NCI-H2227 (cell line): ENCODE data around the gene C11orf24.

Experiments
- DNase-seq: peaks from one replicate; lab custom pipeline; 2025; ENCODE audit not compliant: unreplicated experiment; lab: John Stamatoyannopoulos, UW

C11orf24 gene

DNA sequence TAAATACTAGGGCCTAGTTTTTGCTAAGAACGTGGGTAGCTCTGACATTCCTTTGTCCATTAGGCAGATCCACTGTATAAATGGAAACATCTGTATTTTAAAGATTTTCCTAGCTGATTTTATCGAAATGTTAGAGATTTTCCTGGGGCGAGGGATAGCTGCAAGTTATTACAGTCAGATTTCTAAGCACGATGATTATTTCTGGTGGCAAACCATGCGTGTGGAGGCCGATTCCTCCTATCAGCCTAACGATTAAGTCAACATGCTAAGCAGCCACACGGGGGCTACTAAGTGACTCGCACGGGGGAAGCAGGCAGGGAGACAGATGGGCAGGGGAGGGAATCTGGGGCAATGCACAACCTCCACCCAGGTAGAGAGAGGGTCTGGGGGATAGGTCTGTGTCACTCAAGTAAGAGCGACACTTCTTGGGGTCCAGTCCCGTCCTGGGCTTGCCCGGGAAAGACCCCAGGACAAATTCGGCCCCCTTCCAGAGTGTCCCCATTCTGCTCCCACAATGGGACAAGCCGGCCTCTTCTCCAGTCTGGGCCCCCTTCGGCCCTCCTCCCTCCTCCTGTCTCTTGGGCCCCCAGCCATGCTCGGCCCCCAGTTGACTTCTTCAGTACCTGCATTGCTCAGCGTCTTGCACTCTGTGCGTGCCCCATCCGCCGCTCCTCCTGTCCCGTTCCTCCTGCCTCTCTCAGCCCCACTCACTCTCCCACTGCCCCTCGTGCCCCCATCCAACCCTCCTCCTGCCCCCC, 571 bp downstream of the C11orf24 start:
- peak; percentile 85 for DNase-seq

DNA sequence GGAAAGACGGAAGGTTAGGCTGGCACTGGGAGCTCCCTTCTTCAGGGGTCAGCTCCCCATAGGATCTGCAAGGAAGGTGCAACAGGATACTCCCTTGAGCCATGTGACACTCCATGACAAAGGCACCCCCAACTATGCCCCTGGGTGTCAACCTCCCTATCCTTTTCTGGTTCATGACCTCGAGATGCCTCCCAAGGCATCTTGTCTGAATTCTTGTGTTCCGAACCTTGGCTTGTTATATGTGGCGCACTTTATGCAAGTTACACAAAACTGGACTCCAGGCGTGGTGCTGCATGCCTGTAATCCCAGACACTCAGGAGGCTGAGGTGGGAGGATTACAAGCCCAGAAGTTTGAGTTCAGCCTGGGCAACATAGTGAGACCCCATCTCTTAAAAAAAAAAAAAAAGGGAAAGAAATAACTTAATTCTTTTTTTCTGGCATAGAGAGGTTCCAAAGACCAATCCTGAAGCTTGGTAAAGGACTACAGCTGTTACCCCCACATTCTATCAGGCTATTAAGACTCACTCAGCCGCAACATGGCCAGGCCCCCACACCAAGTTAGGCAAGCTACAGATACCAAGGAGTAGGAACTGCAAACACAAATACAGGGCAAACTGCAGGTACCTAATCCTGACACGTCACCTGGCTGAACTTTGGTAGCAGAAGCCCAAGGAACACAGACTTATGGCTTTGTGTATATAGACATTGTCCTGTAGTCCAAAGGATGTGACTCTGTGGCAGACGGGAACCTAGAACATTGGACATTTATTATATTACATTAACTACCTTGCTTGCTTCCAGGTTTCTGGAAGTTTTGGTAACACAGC, 1.4 kb downstream of the C11orf24 start:
- no peak for DNase-seq

DNA sequence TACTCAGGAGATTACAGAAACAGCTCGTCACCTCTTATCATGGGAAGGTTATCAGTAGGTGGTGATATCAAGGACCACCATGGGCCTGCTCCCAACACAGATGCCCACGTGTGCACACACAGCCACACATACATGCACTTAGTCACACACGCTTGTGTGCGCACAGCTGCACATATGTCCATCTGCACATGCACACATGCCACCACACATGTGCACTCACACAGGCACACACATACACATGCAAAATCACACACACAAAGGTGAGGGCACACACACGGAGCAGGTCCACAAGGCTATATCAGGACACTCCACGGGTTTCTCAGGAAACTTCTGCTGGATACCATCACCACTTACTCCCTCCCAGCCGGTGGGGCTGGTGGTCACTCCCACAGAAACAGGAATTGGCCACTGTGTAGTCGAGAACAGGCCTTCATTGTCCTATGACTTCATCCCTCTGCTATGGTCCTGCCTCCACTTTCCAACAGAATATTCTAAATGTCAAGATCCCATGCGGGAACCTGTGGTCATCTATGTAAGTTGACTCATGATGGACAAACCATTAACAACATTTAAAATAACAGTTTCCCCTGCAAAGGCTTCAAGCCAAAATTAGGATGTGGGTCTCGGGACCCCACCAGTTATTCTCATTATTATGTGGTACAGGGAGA, 2.2 kb downstream of the C11orf24 start:
- DNase-seq: no peak

DNA sequence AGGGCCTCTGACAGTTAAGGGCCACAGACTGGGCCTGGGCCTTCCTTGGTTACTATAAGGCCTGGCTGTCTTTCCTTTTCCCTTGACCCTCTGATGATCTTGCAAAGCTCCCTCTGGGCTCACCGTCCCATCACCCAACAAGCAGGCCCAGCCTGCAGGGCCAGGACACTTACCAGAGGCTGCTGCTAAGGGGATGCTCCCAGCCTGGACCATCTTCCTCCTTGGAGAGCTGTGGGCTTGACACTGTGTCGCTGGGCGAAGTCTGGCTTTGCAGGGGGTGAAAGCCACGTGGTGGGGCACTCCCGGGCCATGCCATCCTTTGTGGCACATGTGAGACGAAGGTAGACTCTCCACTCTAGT, 3.9 kb downstream of the C11orf24 start:
- DNase-seq: no peak

DNA sequence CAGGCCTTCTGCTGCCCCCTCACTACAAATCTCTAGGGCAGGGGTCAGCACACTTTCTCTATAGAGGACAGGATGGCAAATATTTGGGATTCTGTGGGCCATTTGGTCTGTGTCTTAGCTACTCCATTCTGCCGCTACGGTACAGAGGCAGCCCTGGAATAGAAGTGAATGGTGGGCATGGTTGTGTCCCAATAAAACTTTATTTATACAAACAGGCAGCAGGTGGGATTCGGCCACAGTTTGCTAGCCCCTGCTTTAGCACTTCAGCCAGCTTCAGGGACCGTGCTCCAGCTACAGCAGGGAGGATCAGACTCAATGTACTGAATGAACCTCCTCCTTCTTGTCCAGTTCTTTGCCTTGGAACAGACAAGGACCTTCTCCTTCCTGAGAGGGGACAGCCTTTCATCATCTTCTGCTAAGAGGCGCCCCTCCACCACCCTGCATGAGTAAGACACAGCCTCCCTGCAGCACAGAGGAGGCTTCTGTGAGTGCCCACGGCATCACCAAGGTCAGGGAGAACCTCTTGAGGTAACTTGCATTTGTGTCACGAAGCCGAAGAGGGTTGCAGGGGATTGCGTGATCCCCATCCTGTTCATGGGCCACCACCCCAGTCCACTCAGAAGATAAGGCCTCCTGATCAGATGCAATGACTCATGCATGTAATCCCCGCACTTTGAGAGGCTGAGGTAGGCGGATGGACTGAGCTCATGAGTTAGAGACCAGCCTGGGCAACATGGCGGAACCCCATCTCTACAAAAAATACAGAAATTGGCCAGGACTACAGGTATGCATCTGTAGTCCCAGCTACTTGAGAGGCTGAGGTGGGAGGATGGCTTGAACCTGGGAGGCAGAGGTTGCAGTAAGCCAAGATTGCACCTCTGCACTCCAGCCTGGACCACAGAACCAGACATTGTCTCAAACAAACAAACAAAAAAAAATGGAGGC, 4.6 kb downstream of the C11orf24 start:
- no peak for DNase-seq

DNA sequence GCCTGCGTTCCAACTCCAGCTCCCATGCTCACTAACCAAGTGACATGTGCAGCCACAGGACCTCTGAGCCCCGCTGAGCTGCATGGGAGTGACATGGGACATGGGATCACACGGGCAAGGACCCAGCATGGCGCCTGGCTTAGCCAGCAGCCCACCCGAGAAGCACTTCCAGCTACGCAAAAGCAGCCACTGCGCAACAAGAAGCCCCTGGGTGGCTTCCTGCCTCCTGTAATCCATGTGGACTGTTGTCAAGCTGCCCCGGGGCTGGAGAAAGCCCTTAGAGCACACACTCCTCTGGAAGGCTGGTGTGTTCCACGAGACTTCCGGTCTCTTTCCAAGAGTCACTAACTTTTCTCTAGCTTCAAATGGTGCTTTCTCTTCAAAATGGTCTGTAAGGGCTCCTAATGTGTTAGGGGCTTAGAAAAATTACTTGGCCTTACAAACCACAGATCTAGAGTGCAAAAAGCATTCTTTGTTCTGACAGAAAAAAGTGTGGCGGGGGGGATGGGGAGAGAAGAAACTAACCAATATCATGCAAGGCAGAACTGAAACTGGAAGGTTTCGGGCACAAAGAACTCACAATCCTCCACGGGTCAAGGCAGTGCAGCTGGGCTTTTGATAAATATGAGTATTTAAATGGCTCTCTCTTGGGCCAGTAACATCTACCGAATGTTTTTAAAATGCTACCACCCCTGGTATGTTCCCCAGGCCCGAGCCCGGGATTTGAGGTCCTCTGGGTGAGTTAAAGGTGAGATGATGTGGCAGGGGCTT, 5.5 kb downstream of the C11orf24 start:
- DNase-seq: no peak

DNA sequence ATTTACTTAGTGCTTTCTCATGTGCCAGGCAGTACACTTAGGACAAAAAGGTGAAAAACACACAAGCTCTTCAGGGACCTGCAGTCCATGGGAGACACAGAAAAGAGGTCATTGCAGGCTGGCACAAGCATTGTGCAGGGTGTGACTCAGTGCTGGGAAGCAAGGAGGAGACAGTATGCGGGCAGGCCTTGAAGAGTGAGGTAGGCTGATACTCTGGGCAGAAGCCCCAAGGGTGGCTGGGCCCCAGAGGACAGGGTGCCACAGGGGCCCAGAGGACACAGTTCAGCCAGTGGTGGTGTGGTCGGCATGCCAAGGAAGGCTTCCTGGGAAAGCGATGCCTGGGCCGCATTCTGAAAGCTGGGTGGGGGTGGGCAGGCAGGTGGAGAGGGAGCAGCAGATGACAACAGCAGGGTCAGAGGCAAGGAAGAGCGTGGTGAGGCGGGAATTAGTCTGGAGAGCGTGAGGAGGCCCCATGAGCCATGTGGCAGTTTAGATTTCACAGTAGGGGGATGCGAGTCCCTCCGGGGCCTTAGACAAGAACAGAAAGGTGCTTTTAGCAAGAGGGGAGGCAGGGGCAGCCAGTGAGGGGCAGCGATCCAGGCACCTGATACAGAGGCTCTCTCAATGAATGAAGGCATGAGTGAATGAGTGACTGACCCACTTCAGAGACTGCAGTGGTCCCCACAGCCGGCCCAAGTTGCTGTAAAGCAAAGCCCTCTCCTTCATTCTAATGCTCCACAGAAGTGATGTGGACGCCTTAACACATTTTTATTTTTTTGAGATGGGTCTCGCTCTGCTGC, 6.8 kb downstream of the C11orf24 start:
- DNase-seq: no peak

DNA sequence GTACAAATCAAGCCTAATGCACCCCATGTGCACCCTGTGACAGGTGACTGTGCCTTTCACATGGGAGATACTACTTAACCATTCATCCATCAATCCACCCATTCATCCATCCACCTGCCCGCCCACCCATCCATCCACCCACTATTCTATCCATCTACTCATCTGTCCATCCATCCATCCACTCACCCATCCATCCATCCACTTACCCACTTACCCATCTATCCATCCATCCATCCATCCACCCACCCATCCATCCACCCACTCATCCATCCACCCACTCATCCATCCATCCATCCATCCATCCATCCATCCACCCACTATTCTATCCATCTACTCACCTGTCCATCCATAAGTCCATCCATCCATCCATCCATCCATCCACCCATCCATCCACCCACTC, 7.5 kb downstream of the C11orf24 start:
- DNase-seq: no peak

DNA sequence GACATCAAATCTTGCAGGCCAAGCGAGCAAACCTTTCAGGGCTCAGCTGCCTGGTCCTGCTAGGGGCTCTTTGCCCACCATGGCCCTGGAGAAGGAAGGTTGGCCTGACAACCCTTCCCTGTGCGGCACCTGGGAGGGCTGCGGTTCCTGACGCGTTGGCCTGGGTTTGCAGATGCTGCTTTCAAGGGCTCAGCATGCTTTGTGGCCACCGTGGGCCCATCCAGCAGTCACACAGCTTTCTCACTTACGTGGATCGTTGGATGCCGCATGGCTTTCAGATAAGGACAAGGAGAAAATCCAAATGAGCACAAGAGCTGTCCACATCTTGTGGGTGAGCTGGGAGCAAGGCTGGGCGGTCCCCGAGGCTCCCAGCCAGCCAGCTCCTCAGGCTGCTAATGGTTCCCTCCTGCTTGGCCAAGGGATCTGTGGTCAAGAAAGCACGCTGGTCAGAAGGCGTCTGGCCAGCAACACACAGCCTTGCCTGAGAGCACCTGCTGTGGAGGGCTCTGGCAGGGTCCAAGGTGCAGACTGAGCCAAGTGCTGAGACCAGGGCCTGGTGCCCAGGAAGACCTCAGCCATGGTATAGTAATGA, 8.2 kb downstream of the C11orf24 start:
- DNase-seq: no peak

DNA sequence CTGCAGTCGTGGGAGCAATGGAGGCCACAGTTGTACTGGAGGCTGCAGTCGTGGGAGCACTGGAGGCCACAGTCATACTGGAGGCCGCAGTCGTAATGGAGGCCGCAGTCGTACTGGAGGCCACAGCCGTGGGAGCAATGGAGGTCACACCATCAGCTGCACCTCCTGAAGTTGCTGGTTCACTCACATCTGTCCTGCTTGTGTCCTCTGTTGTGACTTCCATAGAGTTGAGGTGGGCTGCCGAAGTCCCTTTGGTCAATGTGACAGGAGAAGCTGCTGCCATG, 9.3 kb downstream of the C11orf24 start:
- DNase-seq: no peak

DNA sequence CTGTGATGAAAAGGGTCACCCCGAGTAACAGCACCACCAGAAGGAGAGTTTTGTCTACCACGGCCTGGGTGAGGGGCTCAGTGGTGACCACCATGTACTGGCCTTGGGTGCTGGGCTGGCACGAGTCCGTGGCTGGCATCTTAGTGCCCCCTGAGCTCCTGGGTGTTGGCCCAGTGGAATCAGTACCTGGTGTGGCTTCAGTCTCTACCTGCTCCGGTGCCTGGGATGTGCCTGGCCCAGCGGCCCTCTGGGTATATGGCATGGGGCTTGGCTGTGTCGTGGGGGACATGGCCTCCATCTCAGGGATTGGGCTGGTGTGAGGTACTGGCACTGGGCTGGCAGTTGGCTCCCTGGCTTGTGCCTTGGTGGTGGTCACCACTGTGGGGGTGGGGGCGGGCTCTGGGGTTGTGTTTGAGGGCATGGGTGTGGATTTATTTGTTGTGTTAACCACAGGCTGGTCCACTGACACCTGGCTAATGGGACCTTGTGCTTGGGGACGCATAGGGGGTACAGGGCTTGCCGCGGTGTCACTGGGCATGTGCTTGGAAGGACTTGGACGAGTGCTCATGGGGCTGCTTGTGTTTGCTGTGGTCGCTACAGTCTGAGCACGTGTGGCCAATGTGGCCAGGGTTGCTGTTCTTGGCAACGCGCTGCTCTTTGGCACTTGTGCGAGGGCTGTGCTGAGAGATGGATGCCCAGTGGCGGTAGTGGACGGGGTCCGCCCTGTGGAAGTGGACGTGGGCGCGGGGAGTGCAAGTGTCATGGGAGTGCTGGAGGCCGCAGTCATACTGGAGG, 9.8 kb downstream of the C11orf24 start:
- no peak for DNase-seq

DNA sequence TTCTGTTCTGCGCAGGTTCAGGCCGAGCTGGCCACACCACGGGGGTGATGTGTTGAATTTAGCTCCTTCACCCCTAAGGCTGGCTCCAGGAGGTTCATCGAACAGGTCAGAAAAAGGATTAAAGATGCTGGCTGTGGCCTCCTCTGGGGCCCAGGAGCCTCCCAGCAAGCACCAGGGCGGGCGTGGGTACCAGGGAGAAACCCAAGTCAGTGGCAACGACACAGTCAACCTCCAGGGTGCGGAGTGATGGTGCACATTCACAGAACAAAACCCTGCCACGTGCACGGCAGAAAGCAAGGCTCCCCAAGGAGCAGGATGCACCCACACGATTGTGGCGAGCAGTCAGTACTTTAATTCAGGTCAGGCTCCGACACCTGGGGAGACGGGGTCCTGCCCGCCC, 10.8 kb downstream of the C11orf24 start:
- DNase-seq: no peak

DNA sequence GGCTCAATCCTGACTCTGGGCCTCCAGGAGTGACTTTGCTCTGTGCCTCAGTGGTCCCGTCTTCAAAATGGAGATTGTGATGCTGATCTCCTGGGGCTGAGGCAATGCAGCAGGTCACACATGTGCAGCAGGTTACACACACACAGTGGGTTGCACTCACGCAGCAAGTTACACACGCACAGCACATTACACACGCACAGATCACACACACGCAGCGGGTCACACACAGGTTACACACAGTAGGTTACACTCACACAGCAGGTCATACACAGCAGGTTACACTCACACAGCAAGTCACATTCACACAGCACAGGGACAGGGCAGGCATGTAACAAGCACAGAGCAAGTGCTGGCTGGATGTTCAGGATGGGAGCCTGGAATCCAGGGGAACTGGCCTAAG, 11.3 kb downstream of the C11orf24 start:
- DNase-seq: no peak

DNA sequence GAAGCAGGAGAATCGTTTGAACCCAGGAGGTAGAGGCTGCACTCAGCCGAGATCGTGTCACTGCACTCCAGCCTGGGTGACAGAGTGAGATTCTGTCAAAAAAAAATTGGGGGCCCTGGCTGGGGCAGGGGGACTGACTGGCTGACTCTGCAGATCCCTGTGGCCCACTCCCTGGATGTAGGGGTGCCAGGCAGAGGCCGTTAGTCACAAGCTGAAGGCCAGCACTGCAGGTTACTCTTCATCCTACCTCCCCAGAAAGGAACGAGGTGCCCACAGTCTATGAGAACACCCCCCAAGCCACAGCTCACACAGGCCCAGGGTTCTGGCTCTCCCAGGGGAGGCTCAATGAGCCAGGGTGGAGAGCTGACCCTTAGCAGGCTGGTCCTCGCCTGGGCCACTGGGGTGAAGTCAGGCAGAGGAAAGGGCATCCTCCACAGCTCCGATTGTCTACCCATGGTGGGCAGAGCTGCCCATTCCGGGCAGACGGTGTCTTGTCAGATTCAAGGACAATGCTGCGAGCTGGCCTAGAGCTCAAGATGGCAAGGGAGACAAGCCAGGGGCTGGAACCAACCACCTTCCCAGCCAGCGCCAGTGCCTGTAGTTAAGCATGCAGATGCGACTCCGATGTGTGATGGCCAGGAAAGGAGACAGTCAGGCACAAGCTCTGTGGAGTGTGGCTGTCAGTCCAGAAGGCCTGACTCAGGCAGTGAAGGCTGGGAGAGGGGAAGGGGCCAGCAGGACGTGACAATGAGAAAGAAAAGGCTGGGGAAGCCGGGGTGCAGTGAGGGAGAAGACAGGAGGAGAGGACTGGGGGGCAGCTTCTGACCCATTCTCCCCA, 12.4 kb downstream of the C11orf24 start:
- DNase-seq: no peak

DNA sequence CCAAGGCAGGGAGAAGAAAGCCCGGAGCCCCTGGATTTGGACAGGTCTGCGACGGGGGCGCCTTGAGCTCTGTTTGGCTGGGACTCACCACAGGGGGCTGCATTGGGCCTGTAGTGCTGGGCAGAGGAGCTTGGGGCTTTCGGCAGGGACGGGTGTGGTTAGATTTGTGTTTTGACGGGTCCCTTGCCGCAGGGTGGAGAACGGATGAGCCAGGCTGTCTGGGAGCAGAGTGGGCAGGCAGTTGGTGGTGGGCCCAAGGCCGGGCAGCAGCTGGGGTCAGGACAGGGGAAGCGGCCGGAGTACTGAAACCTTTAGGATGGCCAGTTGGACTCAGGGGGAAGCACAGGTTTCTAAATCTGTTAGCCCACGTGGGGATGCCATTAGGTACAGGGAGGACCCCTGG, 13.4 kb downstream of the C11orf24 start:
- no peak for DNase-seq

DNA sequence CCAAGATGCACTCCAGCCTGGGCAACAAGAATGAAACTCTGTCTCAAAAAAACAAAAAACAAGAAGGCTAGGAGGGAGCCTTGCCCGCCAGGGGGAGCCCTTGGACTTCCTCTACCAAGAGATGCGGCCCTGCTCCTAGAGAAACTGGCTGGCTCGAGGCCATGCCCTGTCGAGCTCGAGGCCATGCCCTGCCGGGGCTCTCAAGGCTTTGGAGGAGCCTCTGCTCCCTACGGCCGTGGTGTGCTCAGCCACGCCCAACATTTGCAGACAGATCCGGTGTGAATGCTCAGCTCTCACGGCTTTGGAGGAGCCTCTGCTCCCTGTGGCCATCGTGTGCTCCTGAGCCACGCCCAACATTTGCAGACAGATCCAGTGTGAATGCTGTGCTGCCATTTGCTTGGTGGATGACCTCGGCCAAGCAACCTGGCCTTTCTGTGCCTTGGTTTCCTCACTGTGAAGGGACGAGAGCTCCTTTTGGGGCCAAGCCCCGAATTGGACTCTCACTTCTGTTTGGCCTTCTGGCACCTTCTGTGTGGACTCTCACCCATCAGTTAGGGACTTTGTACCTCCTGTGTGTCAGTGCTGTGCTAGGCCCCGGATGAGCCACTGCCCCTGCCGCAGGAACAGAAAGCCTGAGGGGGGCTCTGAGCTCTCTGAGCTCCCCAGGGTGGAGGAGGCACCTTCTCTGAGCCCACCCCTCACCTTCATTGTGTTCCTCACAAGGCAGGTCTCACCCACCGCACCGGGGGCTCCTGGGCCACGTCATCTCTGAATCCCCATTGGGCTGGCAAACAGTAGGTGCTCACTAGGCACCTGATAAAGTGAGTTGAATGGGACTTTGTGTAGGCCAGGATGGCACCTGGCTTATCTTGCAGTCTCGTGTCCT, 14.1 kb downstream of the C11orf24 start:
- DNase-seq: peak; percentile 89

DNA sequence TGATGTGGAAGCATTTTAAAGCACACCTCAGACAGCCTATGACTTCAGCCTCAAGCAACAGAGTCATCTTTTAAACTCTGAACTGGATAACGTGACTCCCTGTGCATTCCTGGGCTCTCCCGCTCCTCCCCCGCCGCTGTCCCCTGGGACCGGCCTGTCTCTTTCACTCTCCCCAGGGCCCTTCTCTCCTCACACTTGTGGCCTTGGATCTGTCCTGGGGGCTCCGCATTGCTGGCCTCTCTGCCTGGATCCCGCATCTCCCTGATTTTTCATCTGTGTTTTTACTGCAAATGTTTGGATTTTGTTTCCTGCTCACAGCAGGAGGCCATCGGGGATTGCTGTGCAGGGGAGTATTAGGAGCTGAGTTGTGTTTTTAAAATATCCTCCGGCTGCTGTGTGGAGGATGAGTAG, 15.4 kb downstream of the C11orf24 start:
- no peak for DNase-seq
